ENCODE measurements around the gene SZT2.
"Not testable (repeated sequence)": the region's sequence is repeated elsewhere in the genome, so short reads cannot be mapped to it uniquely, and the experiment has no call there.

Gene SZT2

DNA sequence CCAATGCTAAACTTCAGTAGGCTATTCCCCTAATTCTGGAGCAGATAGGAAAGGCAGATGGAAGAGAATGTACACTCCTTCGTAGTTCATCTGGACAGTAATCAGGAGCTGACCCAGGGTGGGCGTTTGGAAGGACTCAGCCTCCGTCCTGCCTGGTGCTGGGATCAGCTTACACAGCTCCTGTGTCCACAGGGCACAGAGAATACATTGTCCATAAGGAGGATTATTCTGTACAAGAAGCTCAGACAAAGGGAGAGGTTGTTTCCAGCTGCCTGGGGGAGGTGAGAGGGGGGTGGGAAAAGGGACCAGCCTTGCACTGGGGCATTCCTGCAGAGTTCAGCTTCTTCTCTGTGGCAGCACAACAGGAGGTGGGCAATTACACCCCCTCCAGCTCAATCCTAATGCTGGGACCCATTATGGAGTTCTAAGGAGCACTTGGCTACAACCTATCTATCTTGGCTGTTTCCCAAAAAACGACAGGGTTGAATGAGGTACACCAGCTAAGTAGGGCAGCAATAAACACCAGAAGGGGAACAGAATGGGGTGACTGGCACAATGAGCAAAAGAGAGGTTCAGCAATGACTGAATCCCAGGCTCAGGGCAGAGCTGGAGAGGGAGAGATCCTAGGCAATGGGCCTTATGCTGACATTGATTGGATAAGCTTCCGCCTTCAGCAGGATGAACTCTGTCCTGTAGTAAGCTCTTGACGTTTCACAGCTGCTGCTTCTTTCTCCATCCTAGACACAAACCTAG lies 7.5 kb upstream of the SZT2 start:
- no peak for DNase-seq (ENCODE audit: low read depth)
- H3K4me3 ChIP-seq (ENCODE audit: low read depth, low read length), result no peak overlapping the region

DNA sequence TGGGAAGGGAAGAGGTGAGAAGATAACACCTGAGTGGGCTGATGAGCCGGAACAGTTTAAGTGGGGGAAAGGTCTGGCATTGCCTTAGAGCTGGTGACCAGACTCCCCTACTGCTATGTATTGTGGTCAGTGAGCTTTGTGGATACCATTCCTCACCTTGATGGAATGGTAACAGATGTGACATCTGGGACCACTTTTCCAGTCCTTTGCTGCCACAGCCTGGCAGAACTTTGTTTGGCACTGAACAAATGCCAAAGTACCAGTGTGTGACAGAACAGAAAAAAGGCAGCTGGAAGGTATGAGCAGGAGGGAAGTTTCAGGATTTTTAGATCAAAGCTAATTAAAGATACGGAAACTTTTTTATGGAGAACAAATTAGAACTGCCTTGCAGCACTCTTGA lies 6.2 kb upstream of the SZT2 start:
- DNase-seq (ENCODE audit: low read depth), result no peak

GRCh38 chr1:43386676-43387075 lies 3.0 kb upstream of the SZT2 start:
- DNase-seq (ENCODE audit: low read depth), result no peak
- no peak overlapping the region for H3K4me3 ChIP-seq (ENCODE audit: low read depth, low read length)

More for the DNA sequence above, 6.2 kb upstream of the SZT2 start:
- H3K4me3 ChIP-seq (ENCODE audit: low read depth, low read length), result no peak overlapping the region

GRCh38 chr1:43387976-43388599 lies 1.6 kb upstream of the SZT2 start:
- peak overlapping the region; percentile 91 for H3K4me3 ChIP-seq (ENCODE audit: low read depth, low read length)
- no peak for DNase-seq (ENCODE audit: low read depth)

- peak overlapping the region; percentile 91 for H3K4me3 ChIP-seq (ENCODE audit: low read depth, low read length)
- no peak for DNase-seq (ENCODE audit: low read depth)
These were observed 1.1 kb upstream of the SZT2 start for GRCh38 chr1:43388613-43389012.

DNA sequence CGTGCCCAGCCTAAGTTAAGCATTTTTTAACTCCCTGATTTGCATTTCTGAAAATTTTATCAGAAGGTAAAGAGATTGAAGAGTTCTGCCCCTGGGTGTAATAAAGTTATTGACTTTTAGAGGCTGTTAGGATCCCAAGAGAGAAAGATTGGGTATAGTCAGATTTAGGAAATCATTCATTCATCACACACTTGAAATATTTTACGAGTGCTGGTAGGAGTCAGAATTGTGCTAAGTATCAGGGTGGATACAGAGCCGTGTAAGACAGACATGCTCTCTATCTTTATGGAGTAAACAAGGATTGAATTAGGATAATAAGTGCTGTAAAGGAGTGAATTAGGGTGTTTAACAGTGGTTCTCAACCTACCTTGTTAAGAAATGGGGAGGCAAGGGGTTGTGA lies 3.0 kb downstream of the SZT2 start:
- DNase-seq (ENCODE audit: low read depth), result no peak

GRCh38 chr1:43395523-43395922 lies 5.8 kb downstream of the SZT2 start:
- no peak overlapping the region for H3K4me3 ChIP-seq (ENCODE audit: low read depth, low read length)
- no peak for DNase-seq (ENCODE audit: low read depth)

More for the DNA sequence above, 3.0 kb downstream of the SZT2 start:
- H3K4me3 ChIP-seq (ENCODE audit: low read depth, low read length), result no peak overlapping the region

DNA sequence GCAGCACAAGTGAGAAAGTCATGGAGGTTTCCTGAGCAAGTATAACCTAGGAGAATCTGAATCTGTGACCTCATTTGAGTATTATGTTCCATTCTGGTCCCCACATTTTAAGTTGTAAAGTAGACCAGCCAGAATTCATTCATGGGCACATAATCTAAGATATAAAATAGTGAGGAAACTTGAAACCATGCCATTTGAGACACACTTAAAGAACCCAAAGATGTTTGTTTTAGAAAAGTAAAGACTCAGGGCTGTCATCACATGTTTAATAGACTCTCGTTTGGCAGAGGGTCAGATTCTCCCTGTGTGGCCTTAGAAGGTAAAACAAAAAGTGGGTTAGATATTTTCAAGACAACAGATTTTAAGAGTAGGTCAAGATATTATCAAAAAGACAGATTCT lies 6.4 kb downstream of the SZT2 start:
- no peak for DNase-seq (ENCODE audit: low read depth)
- no peak overlapping the region for H3K4me3 ChIP-seq (ENCODE audit: low read depth, low read length)

- DNase-seq (ENCODE audit: low read depth), result no peak
- H3K4me3 ChIP-seq (ENCODE audit: low read depth, low read length), result no peak overlapping the region
These were observed 8.5 kb downstream of the SZT2 start for GRCh38 chr1:43398227-43398626.

DNA sequence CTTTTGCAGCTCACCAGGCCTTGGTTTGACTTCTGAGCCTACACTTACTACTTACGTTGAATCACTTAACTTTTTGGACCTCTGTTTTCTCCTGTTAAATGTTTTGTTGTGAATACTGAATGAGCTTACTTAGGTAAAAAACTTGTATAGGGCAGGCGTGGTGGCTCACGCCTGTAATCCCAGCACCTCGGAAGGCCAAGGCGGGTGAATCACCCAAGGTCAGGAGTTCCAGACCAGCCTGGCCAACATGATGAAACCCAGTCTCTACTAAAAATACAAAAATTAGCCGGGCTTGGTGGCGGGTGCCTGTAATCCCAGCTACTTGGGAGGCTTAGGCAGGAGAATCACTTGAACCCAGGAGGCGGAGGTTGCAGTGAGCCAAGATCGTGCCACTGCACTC lies 10.7 kb downstream of the SZT2 start:
- not testable (repeated sequence) for H3K4me3 ChIP-seq (ENCODE audit: low read depth, low read length); DNase-seq (ENCODE audit: low read depth)

GRCh38 chr1:43402089-43402865 lies 12.6 kb downstream of the SZT2 start:
- H3K4me3 ChIP-seq (ENCODE audit: low read depth, low read length), result no peak overlapping the region
- no peak for DNase-seq (ENCODE audit: low read depth)

GRCh38 chr1:43404353-43404752 lies 14.7 kb downstream of the SZT2 start:
- DNase-seq (ENCODE audit: low read depth), result no peak
- H3K4me3 ChIP-seq (ENCODE audit: low read depth, low read length), result no peak overlapping the region

- DNase-seq (ENCODE audit: low read depth), result no peak
- H3K4me3 ChIP-seq (ENCODE audit: low read depth, low read length), result no peak overlapping the region
These were observed 15.6 kb downstream of the SZT2 start for GRCh38 chr1:43405219-43405875.

- DNase-seq (ENCODE audit: low read depth), result no peak
- H3K4me3 ChIP-seq (ENCODE audit: low read depth, low read length), result no peak overlapping the region
These were observed 16.2 kb downstream of the SZT2 start for GRCh38 chr1:43405876-43406234.

GRCh38 chr1:43410571-43410970 lies 20.9 kb downstream of the SZT2 start:
- no peak for DNase-seq (ENCODE audit: low read depth)
- no peak overlapping the region for H3K4me3 ChIP-seq (ENCODE audit: low read depth, low read length)

DNA sequence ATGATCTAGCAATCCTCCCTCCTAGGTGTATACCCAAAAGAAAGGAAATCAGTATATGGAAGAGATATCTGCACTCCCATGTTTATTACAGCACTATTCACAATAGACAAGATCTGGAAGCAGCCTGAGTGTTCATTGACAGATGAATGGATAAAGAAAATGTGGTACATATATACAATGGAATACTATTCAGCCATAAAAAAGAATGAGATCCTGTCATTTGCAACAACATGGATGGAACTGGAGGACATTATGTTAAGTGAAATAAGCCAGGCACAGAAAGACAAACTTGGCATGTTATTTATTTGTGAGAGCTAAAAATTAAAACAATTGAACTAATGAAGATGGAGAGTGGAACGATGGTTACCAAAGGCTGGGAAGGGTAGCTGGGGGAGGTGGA lies 23.7 kb downstream of the SZT2 start:
- not testable (repeated sequence) for H3K4me3 ChIP-seq (ENCODE audit: low read depth, low read length); DNase-seq (ENCODE audit: low read depth)

DNA sequence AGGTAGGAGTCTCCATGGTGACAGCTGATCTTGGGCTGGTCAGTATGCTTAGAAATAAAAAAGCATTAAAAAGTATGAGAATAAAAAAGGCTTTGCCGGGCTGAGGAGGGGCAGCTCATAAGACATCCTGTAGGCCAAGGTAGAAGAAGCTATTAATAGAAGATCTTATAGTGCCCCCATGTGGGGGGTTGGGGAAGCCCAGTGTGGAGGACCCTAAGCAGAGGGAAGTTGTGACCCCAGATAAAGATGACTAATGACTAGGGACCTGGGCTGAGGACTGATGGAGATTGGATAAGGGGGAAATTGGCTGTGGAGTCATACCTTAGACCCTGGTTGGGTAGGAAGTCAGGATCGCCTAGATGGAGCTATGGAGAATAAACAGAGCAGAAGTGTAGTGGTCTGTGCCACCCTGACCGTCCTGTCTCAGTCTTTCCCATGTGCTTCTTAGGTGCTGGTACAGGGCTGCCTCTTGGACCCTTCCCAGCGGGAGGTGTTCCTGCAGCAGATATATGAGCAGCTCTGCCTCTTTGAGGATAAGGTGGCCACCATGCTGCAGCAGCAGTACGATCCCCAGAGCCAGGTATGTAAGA lies 25.0 kb downstream of the SZT2 start:
- no peak overlapping the region for H3K4me3 ChIP-seq (ENCODE audit: low read depth, low read length)
- DNase-seq (ENCODE audit: low read depth), result no peak

DNA sequence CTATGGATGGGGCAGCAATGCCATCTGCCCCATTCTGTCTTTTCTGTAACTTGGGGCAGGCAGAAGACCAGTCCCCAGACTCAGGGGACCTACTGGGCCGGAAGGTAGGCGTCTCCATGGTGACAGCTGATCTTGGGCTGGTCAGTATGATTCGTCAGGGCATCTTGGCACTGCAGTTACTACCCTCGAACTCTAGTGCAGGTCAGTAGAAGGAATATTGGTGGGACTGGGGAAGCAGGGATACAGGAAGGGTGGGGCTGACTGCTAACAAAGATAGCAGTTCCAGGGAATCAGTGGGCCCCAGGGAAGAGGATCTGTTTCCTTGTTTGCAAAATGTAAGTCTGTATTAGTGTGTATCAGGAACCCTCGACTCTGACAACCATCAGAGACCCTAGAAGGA lies 26.2 kb downstream of the SZT2 start:
- no peak for DNase-seq (ENCODE audit: low read depth)

GRCh38 chr1:43418858-43419257 lies 29.2 kb downstream of the SZT2 start:
- DNase-seq (ENCODE audit: low read depth), result no peak
- H3K4me3 ChIP-seq (ENCODE audit: low read depth, low read length), result no peak overlapping the region

More for the DNA sequence above, 26.2 kb downstream of the SZT2 start:
- no peak overlapping the region for H3K4me3 ChIP-seq (ENCODE audit: low read depth, low read length)

Measured in skeletal muscle cell (primary cell).